Transverse colon (tissue), 4 donors: ENCODE measurements around the gene PAPOLA. TPM values are rescaled to one million over a fixed set of nuclear protein-coding genes. Genes with fewer than 3 reads are reported as not detected.

Source experiments
- DNase-seq: peaks from one replicate; pipeline ENCODE4 v3.0.0-alpha.2; 2019
- H3K27ac ChIP-seq, 4 donors: fragments of 200-600 bp; sonication (generic); 2 replicates each; pipeline ENCODE4 v1.5.1; 2016 to 2018; ENCODE audit warnings: inconsistent platforms in 4 of 4
- H3K27me3 ChIP-seq: fragments of 200-600 bp; sonication (generic); 2 replicates; pipeline ENCODE4 v1.5.1; 2017; ENCODE audit warnings: inconsistent platforms
- H3K36me3 ChIP-seq, 4 donors: fragments of 200-600 bp; sonication (generic); 2 replicates each; pipeline ENCODE4 v1.5.1; 2017 to 2019; ENCODE audit warnings: inconsistent platforms in 4 of 4
- H3K4me1 ChIP-seq, 4 donors: fragments of 200-600 bp; sonication (generic); 2 replicates each; pipeline ENCODE4 v1.5.1; 2017 to 2020; ENCODE audit warnings: inconsistent platforms in 4 of 4
- H3K4me3 ChIP-seq, 4 donors: fragments of 200-600 bp; sonication (generic); 1 replicate in 1 of 4; 2 replicates in 3 of 4; pipeline versions ENCODE4 v1.5.1 to v1.6.1; 2017 to 2019; ENCODE audit warnings: inconsistent platforms in 4 of 4
- H3K9me3 ChIP-seq, 2 donors: fragments of 200-600 bp; sonication (generic); 2 replicates each; pipeline ENCODE4 v1.5.1; 2017 to 2019; ENCODE audit warnings: inconsistent platforms in 2 of 2
- CTCF ChIP-seq, 5 experiments: fragments of 200-600 bp in 3 of 5; fragments of 450-650 bp in 2 of 5; sonication (generic) in 3 of 5; IDR thresholded peaks; 1 replicate in 2 of 5; 2 replicates in 3 of 5; pipeline ENCODE4 v1.5.1; 2016 to 2017; ENCODE audit warnings: antibody characterized with exemption in 5 of 5, inconsistent platforms in 3 of 5, mild to moderate bottlenecking in 2 of 5, moderate library complexity in 1 of 5
- EP300 ChIP-seq: sonication (generic); formaldehyde crosslinking; IDR thresholded peaks from one replicate; pipeline ENCODE4 v1.6.1; 2017; ENCODE audit warnings: antibody characterized with exemption, low read depth
- POLR2A ChIP-seq: fragments of 450-650 bp; IDR thresholded peaks from one replicate; pipeline ENCODE4 v1.6.1; 2016; ENCODE audit warnings: antibody characterized with exemption, mild to moderate bottlenecking, moderate library complexity
- POLR2AphosphoS5 ChIP-seq, 3 donors: sonication (generic); formaldehyde crosslinking; IDR thresholded peaks; one replicate each; pipeline ENCODE4 v1.6.1; 2016; ENCODE audit warnings: antibody characterized with exemption in 3 of 3
- WGBS, 2 donors: methylation state at CpG; one replicate each; pipeline ENCODE4 v1.1.5; 2018; ENCODE audit warnings: low coverage in 1 of 2; 5-methylcytosine and 5-hydroxymethylcytosine counted together
- in situ Hi-C, 4 donors: fragments of 200-750 bp; cut with MboI; loops; one replicate each; pipeline versions ENCODE4 v1.15.0 to v1.15.1; 2017; ENCODE audit warnings: low sequenced_read_pairs in 3 of 4, low pct_ligation_motif_present in 1 of 4, low pct_unique_long_range_greater_than_20kb in 1 of 4
- intact Hi-C: fragments of 100-400 bp; cut with DNase I; formaldehyde crosslinking; loops from one replicate; pipeline ENCODE4 v1.15.1; 2023; ENCODE audit warnings: low total_unique reads
- total RNA-seq, 4 donors: library from RNA; depleted of rRNA; stranded (reverse); fragments of >200 nt; gene quantifications; one replicate each; pipeline ENCODE4 v1.1.0, GENCODE V29; 2016

The PAPOLA gene
- total RNA-seq, 4 donors from 2014 or later = 166 to 231 (median 193) TPM

- in situ Hi-C loops = no loop called here
- no peak for TF ChIP-seq POLR2AphosphoS5 (IDR thresholded peaks at IDR 0.05)
- no peak for TF ChIP-seq POLR2A
- no peak for TF ChIP-seq EP300
- TF ChIP-seq CTCF (IDR thresholded peaks at IDR 0.05) = no peak
- no peak overlapping the region for H3K27ac ChIP-seq
- intact Hi-C loops = no loop called here
- no peak for DNase-seq
- no peaks in the 10 kb centered on the region for H3K4me1 ChIP-seq
- no peaks in the 10 kb centered on the region for H3K9me3 ChIP-seq
- H3K27me3 ChIP-seq = peaks cover 1% of the 10 kb centered on the region
- 67 to 80% methylated on average over 4 to 11 of the region's 11 CpGs for WGBS, 2 donors
- no peak overlapping the region for H3K4me3 ChIP-seq
- no peaks in the 10 kb centered on the region for H3K36me3 ChIP-seq
Observed at GRCh38 chr14:96603350-96604255, 101.4 kb downstream of the PAPOLA start.

DNA sequence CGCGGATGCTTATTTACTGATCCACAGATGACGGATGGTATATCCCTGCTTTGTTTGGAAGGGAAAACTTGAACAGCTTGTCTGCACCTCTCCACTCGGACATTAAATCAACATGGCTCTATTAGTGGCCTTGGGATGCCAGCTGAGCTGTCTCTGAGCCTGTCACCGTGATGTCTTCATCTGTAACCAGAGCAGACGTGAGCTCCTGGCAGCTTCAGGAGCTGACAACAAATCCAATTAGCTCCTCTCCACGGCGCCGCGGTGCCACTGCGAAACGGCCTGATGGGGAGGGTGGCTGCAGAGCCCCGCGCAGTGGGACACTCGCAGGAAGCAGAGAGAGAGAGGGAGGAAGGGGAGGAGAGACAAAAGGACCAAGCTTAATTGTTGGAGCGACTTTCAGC, 112.3 kb downstream of the PAPOLA start:
- H3K27me3 ChIP-seq = peaks cover 4% of the 10 kb centered on the region
- intact Hi-C loops = no loop called here
- no peak overlapping the region for H3K4me3 ChIP-seq
- 69 to 74% methylated on average over 3 to 16 of the region's 16 CpGs for WGBS, 2 donors
- H3K27ac ChIP-seq = no peak overlapping the region
- TF ChIP-seq EP300 (no peak), POLR2AphosphoS5 (IDR thresholded peaks at IDR 0.05) (no peak), POLR2A (no peak), CTCF (IDR thresholded peaks at IDR 0.05) (no peak)
- H3K4me1 ChIP-seq = no peaks in the 10 kb centered on the region
- no peaks in the 10 kb centered on the region for H3K9me3 ChIP-seq
- no peak for DNase-seq
- no peaks in the 10 kb centered on the region for H3K36me3 ChIP-seq
- in situ Hi-C loops = no loop called here

DNA sequence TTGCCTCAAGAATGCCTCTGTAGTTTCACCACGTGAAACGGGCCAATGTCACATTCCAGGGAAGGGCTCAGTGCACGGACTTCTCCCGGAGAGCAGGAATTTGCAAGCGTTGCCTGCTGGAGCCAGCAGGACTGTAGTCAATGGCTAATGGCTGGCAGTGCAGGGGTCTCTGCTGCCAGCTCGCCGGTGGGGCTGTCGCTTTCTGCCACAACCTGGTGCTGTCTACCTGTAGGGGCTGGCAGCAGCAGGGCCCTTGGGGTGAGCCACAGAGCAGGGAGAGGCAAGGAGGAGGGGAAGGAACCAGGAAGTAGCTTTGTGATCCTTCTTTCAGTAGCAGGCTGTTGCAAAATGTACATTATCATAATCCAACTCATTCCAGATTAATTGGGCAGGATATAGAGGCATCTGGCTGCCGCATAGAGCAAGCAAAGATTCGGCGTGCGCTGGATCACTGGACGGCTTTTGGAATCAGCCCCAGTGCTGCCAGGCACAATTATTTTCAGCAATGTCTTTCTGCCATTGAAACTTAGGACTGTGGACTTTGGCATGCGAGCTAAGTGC, 114.1 kb downstream of the PAPOLA start:
- Histone ChIP-seq H3K27ac (no peak overlapping the region), H3K9me3 (no peaks in the 10 kb centered on the region), H3K4me1 (no peaks in the 10 kb centered on the region), H3K36me3 (no peaks in the 10 kb centered on the region), H3K27me3 (no peaks in the 10 kb centered on the region), H3K4me3 (no peak overlapping the region)
- WGBS, 2 donors = 79% methylated on average over 14 of the region's 14 CpGs; no CpG with 5 or more reads in 1 of the 2 donors
- TF ChIP-seq EP300 (no peak), POLR2A (no peak), POLR2AphosphoS5 (IDR thresholded peaks at IDR 0.05) (no peak), CTCF (IDR thresholded peaks at IDR 0.05) (no peak)
- in situ Hi-C loops = no loop called here
- intact Hi-C loops = no loop called here
- no peak for DNase-seq

Other genes starting within 250 kb of the PAPOLA start
- 1 to 10 TPM; 1.1 to 4.4 (median 2.3) TPM for gene BDKRB1, start 246.2 kb upstream of the PAPOLA start, total RNA-seq
- gene ATG2B, start 139.0 kb upstream of the PAPOLA start, total RNA-seq = 10 to 100 TPM; 30.7 to 47.5 (median 42.7) TPM
- gene GSKIP, start 138.9 kb upstream of the PAPOLA start, total RNA-seq = 100 to 1,000 TPM in 1 of 4 donors, 10 to 100 TPM in 3; 41.0 to 151 (median 64.9) TPM
- 1 to 10 TPM in 3 of 4 donors, under 1 TPM in 1; 0.40 to 5.6 (median 3.0) TPM for gene AK7, start 110.3 kb upstream of the PAPOLA start, total RNA-seq